Mucosa of descending colon (tissue), 3 donors: Measurements from ENCODE around the gene HOXD11. TPM values are rescaled to one million over a fixed set of nuclear protein-coding genes. Genes with fewer than 3 reads are reported as not detected.
A peak's percentile ranks its signal among the peaks of the same experiment; 100 is the strongest.

Source experiments
- ATAC-seq: fragments of 200-7000 bp; cut with Tn5 transposase; one replicate; pipeline ENCODE4 v1.9.1; 2020; ENCODE audit warnings: mild to moderate bottlenecking, moderate library complexity
- DNase-seq, 3 donors: peaks; one replicate each; pipeline ENCODE4 v3.0.0-alpha.2; 2020
- H3K36me3 ChIP-seq: fragments of 200-600 bp; one replicate; pipeline ENCODE4 v1.8.0; 2021; ENCODE audit warnings: low read depth, mild to moderate bottlenecking
- H3K4me1 ChIP-seq: fragments of 200-600 bp; one replicate; pipeline ENCODE4 v1.8.0; 2021; ENCODE audit warnings: low read depth, mild to moderate bottlenecking
- H3K4me3 ChIP-seq: fragments of 200-600 bp; one replicate; pipeline ENCODE4 v1.8.0; 2021; ENCODE audit warnings: mild to moderate bottlenecking
- H3K9me3 ChIP-seq: fragments of 200-600 bp; one replicate; pipeline ENCODE4 v1.8.0; 2021; ENCODE audit warnings: mild to moderate bottlenecking
- CTCF ChIP-seq: fragments of 200-600 bp; IDR thresholded peaks from one replicate; pipeline ENCODE4 v1.8.0; 2022; ENCODE audit warnings: antibody characterized with exemption, mild to moderate bottlenecking
- intact Hi-C, 2 donors: fragments of 100-400 bp; cut with DNase I in 1 of 2; cut with micrococcal nuclease in 1 of 2; formaldehyde crosslinking; loops; one replicate each; pipeline versions ENCODE4 v1.11.0 to v1.11.1; 2022; cut with DNase I, micrococcal nuclease
- total RNA-seq, 3 donors: library from RNA; stranded (reverse); fragmentation: NEBNext Ultra II Directional in 2 of 3; extraction: Animal tissue kit (Norgen Biotek cat#: 25700) in 2 of 3; gene quantifications; one replicate each; pipeline versions ENCODE4 v1.2.1 to v1.2.4, GENCODE V29; 2021 to 2023
- donor health status: DM: no; HTN: no; CAD: no; lungs with moderate emphysema.
- donor health status: DM: no; HTN: no; CAD: no.
- donor health status: DM: no; HTN: yes; CAD: no.

HOXD11 gene
- total RNA-seq, 3 donors from 2014 or later = 1.2 to 2.1 (median 2.1) TPM

- no peaks in the 10 kb centered on the region for H3K9me3 ChIP-seq
- DNase-seq (no peak), ATAC-seq (no peak)
- intact Hi-C loops = no loop called here
- no peaks in the 10 kb centered on the region for H3K36me3 ChIP-seq
- TF ChIP-seq CTCF = no peak
- H3K4me3 ChIP-seq = no peak overlapping the region
- H3K4me1 ChIP-seq = peaks cover 6% of the 10 kb centered on the region
These were observed 10.2 kb downstream of the HOXD11 start for GRCh38 chr2:176117162-176117822.

- peak in 1 of 3 donors; percentile 23 for DNase-seq
- H3K36me3 ChIP-seq = no peaks in the 10 kb centered on the region
- TF ChIP-seq CTCF = no peak
- no peaks in the 10 kb centered on the region for H3K9me3 ChIP-seq
- no peak for ATAC-seq
- H3K4me1 ChIP-seq = peaks cover 9% of the 10 kb centered on the region
- H3K4me3 ChIP-seq = no peak overlapping the region
- intact Hi-C loops = no loop called here
These were observed 10.8 kb downstream of the HOXD11 start for GRCh38 chr2:176117823-176118371.

- peak; percentile 21 for TF ChIP-seq CTCF
- ATAC-seq (no peak), DNase-seq (peak in 2 of 3 donors; percentile 46 to 78)
- Histone ChIP-seq H3K9me3 (no peaks in the 10 kb centered on the region), H3K4me1 (peaks cover 9% of the 10 kb centered on the region), H3K36me3 (no peaks in the 10 kb centered on the region), H3K4me3 (no peak overlapping the region)
- intact Hi-C loops = no loop called here
These were observed 11.7 kb downstream of the HOXD11 start for GRCh38 chr2:176118601-176119339.

GRCh38 chr2:176120364-176121189, 13.5 kb downstream of the HOXD11 start:
- TF ChIP-seq CTCF = no peak
- Histone ChIP-seq H3K4me3 (no peak overlapping the region), H3K9me3 (no peaks in the 10 kb centered on the region), H3K36me3 (no peaks in the 10 kb centered on the region), H3K4me1 (peaks cover 9% of the 10 kb centered on the region)
- ATAC-seq (no peak), DNase-seq (peak in 1 of 3 donors; percentile 18)
- intact Hi-C loops = loop anchor here in 1 of 2 donors (10.0 kb wide), 2 partner anchors 694 to 1024 kb away; no protein-coding TSS in a partner anchor
